Body of pancreas (tissue), 4 donors: ENCODE data around the gene SLC39A3.

Source experiments
- POLR2A ChIP-seq, 3 donors: fragments of 450-650 bp; IDR thresholded peaks; one replicate each; pipeline ENCODE4 v1.6.1; 2016; ENCODE audit warnings: antibody characterized with exemption in 3 of 3, mild to moderate bottlenecking in 2 of 3
- TF ChIP-seq, protein P1 (sequence below), 7 experiments: fragments of 450-650 bp in 4 of 7; fragments of 200-600 bp in 3 of 7; sonication (generic) in 3 of 7; IDR thresholded peaks; one replicate each; pipeline ENCODE4 v1.5.1; 2016 to 2019; ENCODE audit warnings: antibody characterized with exemption in 7 of 7

DNA sequence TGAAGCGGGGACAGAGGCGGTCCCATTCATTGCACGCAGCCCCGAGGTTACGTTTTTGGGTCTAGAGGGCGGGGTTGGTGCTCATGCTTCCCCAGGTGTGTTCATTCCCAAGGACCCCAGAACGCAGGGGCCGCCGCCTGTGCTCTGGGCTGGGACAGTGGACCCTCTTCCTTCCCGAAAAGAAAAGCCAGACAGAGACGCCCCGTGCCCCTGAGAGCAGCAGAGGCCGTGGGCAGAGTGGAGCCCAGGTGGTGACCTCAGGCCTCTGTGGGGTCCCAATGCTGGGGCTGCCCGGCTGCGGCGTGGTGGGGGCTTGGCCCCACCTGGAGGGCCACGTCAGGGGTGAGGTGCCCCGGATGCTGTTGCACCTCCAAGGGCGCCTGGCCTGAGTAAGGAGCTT, 27.9 kb upstream of the SLC39A3 start:
- TF ChIP-seq, protein P1, sequence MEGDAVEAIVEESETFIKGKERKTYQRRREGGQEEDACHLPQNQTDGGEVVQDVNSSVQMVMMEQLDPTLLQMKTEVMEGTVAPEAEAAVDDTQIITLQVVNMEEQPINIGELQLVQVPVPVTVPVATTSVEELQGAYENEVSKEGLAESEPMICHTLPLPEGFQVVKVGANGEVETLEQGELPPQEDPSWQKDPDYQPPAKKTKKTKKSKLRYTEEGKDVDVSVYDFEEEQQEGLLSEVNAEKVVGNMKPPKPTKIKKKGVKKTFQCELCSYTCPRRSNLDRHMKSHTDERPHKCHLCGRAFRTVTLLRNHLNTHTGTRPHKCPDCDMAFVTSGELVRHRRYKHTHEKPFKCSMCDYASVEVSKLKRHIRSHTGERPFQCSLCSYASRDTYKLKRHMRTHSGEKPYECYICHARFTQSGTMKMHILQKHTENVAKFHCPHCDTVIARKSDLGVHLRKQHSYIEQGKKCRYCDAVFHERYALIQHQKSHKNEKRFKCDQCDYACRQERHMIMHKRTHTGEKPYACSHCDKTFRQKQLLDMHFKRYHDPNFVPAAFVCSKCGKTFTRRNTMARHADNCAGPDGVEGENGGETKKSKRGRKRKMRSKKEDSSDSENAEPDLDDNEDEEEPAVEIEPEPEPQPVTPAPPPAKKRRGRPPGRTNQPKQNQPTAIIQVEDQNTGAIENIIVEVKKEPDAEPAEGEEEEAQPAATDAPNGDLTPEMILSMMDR (IDR thresholded peaks at IDR 0.05): no peak
- TF ChIP-seq POLR2A (IDR thresholded peaks at IDR 0.05): no peak
